ENCODE results near the gene SPOUT1. TPM values are rescaled to one million over a fixed set of nuclear protein-coding genes. Genes with fewer than 3 reads are reported as not detected.
A peak's percentile ranks its signal among the peaks of the same experiment; 100 is the strongest.

SPOUT1 gene
- total and polyA plus RNA-seq, 8 donors = 14.8 to 32.8 (median 23.3) TPM

DNA sequence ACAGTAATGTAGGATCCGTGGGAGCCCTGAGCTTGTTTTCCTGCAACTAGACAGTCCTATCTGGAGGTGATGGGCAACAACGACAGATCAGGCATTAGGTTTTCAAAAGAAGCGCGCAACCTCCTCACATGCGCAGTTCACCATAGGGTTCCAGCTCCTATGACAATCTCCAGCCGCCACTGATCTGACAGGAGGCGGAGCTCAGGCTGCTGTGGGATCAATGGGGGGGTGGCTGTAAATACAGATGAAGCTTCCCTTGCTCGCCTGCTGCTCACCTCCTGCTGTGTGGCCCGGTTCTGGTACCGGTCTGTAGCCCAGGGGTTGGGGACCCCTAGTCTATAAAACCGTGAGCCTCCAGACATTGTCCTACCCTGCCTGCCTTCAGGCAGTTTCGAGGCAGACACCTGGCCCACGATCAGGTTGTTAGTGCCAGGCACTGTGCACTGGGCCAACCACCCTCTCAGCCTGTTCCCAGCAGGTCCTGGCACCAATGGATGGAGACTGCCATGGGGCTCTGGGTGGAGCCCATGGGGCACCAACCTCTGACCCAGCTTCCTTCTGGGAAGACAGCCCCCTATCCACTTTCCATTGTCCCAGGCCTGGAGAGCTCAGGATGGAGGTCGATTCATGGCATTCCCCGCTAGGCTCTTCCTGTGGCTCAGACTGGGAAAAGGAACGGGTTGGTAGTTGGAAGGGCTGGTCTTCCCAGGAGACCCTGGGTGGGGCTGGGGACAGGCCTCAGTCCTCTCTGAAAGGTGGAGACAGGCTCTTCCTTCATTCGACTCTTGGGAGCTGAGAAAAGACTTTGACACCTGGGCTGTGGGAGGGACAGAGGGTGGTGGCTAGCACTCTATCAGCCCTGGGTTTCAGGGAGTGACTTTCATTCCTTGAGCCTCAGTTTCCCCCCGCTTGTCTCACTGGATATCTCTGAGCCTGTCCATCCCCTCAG lies 9.6 kb downstream of the SPOUT1 start:
- H3K9me3 ChIP-seq = no peaks in the 10 kb centered on the region
- intact Hi-C loops (cut with DNase I) = no loop called here
- no peaks in the 10 kb centered on the region for H3K27me3 ChIP-seq
- DNase-seq (no peak), ATAC-seq (no peak), FAIRE-seq (no peak)
- peaks cover 0 to 12% (median 0%) of the 10 kb centered on the region in 3 donors for H3K36me3 ChIP-seq
- TF ChIP-seq, protein P1, sequence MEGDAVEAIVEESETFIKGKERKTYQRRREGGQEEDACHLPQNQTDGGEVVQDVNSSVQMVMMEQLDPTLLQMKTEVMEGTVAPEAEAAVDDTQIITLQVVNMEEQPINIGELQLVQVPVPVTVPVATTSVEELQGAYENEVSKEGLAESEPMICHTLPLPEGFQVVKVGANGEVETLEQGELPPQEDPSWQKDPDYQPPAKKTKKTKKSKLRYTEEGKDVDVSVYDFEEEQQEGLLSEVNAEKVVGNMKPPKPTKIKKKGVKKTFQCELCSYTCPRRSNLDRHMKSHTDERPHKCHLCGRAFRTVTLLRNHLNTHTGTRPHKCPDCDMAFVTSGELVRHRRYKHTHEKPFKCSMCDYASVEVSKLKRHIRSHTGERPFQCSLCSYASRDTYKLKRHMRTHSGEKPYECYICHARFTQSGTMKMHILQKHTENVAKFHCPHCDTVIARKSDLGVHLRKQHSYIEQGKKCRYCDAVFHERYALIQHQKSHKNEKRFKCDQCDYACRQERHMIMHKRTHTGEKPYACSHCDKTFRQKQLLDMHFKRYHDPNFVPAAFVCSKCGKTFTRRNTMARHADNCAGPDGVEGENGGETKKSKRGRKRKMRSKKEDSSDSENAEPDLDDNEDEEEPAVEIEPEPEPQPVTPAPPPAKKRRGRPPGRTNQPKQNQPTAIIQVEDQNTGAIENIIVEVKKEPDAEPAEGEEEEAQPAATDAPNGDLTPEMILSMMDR (IDR thresholded peaks at IDR 0.05) = no peak
- H3K4me3 ChIP-seq = peak overlapping the region in 2 of 4 donors; percentile 71 to 72
- H3K4me1 ChIP-seq = peaks cover 0 to 8% (median 0%) of the 10 kb centered on the region in 3 donors
- no peak overlapping the region for H3K27ac ChIP-seq
- WGBS, 2 donors = 76 to 77% methylated on average over 18 of the region's 18 CpGs

DNA sequence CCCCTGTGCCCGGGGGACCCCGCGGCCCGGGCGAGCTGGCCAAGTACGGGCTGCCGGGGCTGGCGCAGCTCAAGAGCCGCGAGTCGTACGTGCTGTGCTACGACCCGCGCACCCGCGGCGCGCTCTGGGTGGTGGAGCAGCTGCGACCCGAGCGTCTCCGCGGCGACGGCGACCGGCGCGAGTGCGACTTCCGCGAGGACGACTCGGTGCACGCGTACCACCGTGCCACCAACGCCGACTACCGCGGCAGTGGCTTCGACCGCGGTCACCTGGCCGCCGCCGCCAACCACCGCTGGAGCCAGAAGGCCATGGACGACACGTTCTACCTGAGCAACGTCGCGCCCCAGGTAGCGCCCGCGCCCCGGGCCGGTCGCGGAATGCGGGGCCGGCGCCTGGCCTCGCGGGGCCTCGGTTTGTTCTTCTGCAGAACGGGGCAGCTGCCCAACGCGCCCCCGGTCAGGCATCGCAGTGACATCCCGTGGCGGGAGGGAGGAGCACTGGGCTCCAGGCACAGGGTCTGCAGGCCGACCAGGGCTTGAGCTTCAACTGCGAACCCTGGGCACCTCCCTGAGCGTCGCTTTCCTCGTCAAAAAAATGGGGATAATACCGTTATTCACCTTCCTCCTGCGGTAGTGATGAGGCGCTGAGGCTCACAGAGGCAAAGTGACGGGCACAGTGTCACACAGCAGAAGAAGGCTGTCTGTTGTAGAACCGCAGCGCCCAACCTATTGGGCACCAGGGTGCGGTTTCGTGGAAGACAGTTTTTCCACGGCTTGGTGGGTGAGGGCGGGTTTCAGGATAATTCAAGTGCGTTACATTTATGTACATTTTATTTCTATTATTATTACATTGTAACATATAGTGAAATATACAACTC lies 10.5 kb downstream of the SPOUT1 start:
- no peak for FAIRE-seq
- H3K4me1 ChIP-seq = peaks cover 0 to 8% (median 0%) of the 10 kb centered on the region in 3 donors
- H3K27ac ChIP-seq = peak overlapping the region; percentile 56 to 77 (median 66)
- no peaks in the 10 kb centered on the region for H3K9me3 ChIP-seq
- TF ChIP-seq, protein P1 (IDR thresholded peaks at IDR 0.05) = no peak
- peak in 5 of 6 donors; percentile 38 to 73 (median 56) for DNase-seq
- no peaks in the 10 kb centered on the region for H3K27me3 ChIP-seq
- H3K36me3 ChIP-seq = peaks cover 0 to 8% (median 0%) of the 10 kb centered on the region in 3 donors
- peak; percentile 9 to 33 (median 14) for ATAC-seq
- intact Hi-C loops (cut with DNase I) = no loop called here
- H3K4me3 ChIP-seq = peak overlapping the region; percentile 47 to 72 (median 60)
- WGBS, 2 donors = 9 to 11% methylated on average over 80 to 90 of the region's 90 CpGs

DNA sequence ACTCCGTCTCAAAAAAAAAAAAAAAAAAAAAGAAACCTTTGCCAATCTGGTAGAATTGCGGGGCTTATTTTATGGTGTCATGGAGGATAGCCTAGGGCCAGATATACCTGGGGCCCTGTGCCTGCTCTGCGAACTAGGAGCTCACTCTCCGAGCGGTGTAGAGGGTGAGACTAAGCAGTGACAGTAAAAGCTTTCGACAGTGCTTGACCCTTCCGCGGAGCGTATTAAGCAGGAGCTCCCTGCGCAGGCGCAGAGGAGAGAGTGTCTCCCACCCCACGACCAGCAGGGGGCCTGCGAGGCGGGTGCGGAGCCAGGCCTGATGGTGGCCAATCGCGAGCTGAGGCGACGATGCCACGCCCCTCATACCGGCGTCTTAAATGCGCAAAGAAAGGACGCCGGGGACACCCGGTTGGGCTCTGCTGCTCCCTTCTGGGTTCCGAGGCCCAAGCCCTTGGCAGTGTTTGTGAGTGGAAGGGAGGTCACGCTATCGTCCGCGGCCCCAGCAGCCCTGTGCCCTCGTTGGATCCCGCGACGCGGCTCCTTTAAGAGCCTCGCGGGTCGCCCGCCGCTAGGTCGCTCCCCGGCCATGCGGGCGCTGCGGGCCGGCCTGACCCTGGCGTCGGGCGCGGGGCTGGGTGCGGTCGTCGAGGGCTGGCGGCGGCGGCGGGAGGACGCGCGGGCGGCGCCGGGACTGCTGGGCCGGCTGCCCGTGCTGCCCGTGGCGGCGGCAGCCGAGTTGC lies 11.3 kb downstream of the SPOUT1 start, which contains the start of gene ENDOG:
ENDOG (plus strand) TSS at position 402 of the 740 bp plus-strand sequence; CDS start at position 587, 185 bp downstream.
- TF ChIP-seq, protein P1 (IDR thresholded peaks at IDR 0.05) = peak; percentile 96 to 98 (median 97)
- Histone ChIP-seq H3K27me3 (no peaks in the 10 kb centered on the region), H3K36me3 (peaks cover 0 to 8% (median 0%) of the 10 kb centered on the region in 3 donors), H3K9me3 (no peaks in the 10 kb centered on the region), H3K27ac (peak within 1 kb of the TSS; percentile 56 to 77 (median 66)), H3K4me1 (peaks cover 0 to 8% (median 0%) of the 10 kb centered on the region in 3 donors), H3K4me3 (peak within 1 kb of the TSS; percentile 47 to 72 (median 60))
- 0 to 1% methylated on average over 55 to 70 of the region's 70 CpGs for WGBS, 2 donors
- ATAC-seq = peak; percentile 94 to 99 (median 96)
- peak; percentile 95 to 99 (median 98) for DNase-seq
- intact Hi-C loops (cut with DNase I) = no loop called here
- no peak for FAIRE-seq

- Histone ChIP-seq H3K27ac (no peak overlapping the region), H3K36me3 (peaks cover 0 to 12% (median 6%) of the 10 kb centered on the region in 3 donors), H3K27me3 (no peaks in the 10 kb centered on the region), H3K9me3 (no peaks in the 10 kb centered on the region), H3K4me1 (no peaks in the 10 kb centered on the region), H3K4me3 (no peak overlapping the region)
- WGBS, 2 donors = 60 to 62% methylated on average over 5 of the region's 5 CpGs
- no peak for DNase-seq
- intact Hi-C loops (cut with DNase I) = no loop called here
- no peak for ATAC-seq
- FAIRE-seq = no peak
- TF ChIP-seq, protein P1 (IDR thresholded peaks at IDR 0.05) = no peak
Measured at GRCh38 chr9:128810873-128811272, 18.7 kb downstream of the SPOUT1 start.
